NB4 (cell line): ENCODE data around the gene SLC23A1.

Experiments used
- MYC ChIP-seq: IDR thresholded peaks from 2 replicates; pipeline ENCODE4 v1.6.1; 2011; ENCODE audit warnings: low read depth, low read length
- TF ChIP-seq, protein P1 (sequence below): IDR thresholded peaks from 2 replicates; pipeline ENCODE4 v1.6.1; 2011; ENCODE audit warnings: low read depth, low read length
- TF ChIP-seq, protein P2 (sequence below): IDR thresholded peaks from one replicate; pipeline ENCODE4 v1.5.1; 2012; ENCODE audit warnings: low read depth, low read length

DNA sequence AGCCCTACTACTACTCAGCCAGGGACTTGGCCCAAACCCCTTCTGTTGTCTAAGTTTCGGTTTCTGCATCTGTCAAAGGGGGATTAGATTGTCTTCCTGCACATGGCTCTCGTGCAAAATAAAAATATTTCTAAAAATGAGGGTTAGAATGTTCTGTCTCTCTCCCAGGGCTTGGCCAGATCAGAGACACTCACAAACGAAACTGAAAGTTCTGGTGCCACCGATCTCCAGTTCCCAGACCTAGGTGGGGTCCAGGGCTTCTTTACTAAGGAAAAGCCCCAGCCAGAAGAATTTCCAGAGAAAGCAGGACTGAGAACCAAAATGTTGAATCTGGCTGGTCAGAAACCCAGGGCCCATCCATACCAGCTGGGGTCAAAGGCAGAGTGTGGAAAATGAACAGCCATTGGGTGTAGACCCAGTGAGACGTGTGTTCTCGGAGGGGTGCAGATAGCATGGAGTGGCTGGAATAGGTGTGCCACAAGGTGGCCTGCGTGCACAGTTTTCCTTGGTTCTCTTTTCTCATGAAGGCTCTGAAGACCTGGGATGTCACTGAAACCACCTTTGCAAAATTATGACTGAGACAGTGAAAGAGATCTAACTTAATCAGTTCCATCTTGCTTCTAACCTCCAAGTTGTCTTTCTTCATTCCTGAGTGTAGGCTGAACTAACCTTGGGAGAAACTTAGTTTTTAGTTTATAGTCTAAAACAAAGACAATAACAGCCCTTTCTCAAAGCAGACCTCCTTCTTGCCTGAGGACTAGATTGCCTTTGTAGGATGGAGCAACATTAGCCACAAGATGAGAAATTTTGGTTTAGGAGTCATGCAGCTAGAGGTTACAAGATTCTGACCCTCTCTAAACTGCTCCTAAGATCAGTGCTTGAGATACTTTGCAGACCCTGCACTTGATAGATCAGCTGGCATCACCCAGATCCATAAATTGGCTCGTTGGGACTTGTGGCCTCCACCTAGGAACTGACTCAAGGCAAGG lies 2.3 kb upstream of the SLC23A1 start:
- TF ChIP-seq, protein P1, sequence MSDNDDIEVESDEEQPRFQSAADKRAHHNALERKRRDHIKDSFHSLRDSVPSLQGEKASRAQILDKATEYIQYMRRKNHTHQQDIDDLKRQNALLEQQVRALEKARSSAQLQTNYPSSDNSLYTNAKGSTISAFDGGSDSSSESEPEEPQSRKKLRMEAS = no peak
- TF ChIP-seq, protein P2, sequence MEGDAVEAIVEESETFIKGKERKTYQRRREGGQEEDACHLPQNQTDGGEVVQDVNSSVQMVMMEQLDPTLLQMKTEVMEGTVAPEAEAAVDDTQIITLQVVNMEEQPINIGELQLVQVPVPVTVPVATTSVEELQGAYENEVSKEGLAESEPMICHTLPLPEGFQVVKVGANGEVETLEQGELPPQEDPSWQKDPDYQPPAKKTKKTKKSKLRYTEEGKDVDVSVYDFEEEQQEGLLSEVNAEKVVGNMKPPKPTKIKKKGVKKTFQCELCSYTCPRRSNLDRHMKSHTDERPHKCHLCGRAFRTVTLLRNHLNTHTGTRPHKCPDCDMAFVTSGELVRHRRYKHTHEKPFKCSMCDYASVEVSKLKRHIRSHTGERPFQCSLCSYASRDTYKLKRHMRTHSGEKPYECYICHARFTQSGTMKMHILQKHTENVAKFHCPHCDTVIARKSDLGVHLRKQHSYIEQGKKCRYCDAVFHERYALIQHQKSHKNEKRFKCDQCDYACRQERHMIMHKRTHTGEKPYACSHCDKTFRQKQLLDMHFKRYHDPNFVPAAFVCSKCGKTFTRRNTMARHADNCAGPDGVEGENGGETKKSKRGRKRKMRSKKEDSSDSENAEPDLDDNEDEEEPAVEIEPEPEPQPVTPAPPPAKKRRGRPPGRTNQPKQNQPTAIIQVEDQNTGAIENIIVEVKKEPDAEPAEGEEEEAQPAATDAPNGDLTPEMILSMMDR = no peak
- TF ChIP-seq MYC = no peak
